HG02642 (cell line): ENCODE measurements around the gene PRRT1B.
"Not testable (repeated sequence)": the region's sequence is repeated elsewhere in the genome, so short reads cannot be mapped to it uniquely, and the experiment has no call there.

Source experiments
- ATAC-seq: cut with Tn5 transposase; IDR thresholded peaks from one replicate; pipeline ENCODE4 v1.9.1; 2021; ENCODE audit warnings: mild to moderate bottlenecking; ENCODE audit not compliant: unreplicated experiment, poor library complexity

PRRT1B gene

GRCh38 chr9:131545003-131545785, at the start of gene PRRT1B:
Gene PRRT1B, plus strand, starts transcription at chr9:131545523. Its CDS starts 93 bp downstream, at chr9:131545616.
- ATAC-seq = no peak

DNA sequence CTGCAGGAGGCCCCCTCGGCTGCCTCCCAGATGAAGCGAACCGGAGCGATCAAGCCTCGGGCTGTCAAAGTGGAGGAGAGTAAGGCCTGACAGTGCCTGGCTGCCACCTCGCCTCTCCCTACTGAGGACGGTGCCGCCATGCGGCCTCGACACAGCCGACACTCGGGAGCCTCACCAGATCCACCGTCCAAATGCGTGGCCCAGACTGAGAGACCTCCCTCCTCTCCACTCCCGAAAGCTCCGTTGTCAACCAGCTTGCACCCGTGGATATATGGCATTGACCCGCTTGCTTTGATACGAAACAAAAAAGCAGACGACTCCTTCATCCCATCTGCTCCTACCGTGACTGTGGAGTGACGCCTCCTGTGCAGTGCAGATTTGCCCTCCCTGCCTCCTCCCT, 49.5 kb upstream of the PRRT1B start:
- ATAC-seq = no peak

DNA sequence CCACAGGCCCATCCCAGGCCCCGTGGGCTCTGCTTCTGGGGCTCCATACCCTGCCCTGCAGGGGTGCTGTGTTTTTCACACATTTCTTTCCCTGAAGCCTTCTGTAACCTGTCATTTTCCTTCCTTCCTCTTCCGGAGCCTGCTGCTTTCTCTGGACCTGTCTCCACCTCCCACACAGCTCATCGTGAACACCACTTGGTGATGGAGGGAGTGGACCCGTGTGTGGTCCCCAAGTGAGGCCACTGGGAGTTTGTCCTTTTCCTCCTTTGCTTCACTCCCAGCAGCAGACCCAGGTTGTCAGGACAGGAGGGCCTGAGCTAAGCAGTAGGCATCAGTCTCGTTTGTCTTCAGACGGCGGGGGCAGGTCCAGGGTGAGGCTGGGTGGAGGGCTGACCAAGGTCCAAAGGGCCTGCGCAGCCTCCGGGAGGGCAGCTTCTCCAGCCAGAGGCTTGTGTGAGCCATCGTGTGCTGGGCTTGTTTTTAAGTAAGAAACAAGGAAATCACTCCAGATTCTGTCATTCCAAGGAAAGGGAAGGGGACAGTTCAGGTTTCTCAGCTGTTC, 48.4 kb upstream of the PRRT1B start:
- ATAC-seq = no peak

DNA sequence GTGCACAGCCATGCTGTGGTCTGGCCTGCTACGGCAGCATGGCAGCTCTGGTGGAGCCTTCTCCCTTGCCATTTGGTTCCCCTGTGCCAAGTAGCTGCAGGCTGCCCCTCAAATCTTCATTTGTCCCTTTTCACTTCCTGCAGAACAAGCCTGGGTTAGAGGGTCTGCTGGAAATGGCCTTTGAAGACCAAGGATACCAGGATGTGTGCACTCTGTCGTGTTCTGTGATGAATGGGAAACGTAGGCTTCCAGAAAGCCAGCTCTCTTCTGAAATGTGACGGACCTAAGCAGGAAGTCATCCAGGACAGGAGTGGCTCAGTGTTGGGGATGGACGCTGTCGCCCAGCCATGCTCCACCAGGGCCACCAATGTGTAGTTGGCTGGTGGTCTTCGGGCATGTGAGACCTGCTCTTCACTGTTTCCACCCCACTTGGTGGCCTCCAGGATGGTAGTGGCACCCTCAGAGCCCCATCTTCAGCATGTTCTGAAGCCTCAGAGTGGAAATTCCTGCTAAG, 46.0 kb upstream of the PRRT1B start:
- no peak for ATAC-seq

DNA sequence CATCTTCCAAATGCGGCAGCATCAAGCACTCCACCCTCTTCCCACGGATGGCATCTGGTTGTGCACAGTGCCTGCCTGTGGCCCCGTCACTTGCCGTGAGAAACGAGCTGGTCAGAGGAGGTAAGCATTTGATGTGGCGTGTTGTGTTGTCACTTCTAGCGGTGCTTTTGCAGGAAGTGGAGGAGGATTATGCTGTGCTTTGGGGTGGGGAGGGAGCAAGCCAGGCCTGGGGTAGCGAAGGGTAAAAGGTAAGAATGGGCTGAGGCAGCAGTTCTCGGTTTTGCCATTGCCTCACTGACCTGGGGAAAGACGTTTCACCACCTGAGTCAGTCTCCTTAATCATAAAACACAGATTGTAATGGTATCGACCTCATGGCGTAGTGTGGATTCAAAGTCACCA, 44.9 kb upstream of the PRRT1B start:
- no peak for ATAC-seq

- ATAC-seq = no peak
Measured at GRCh38 chr9:131500939-131501541, 44.3 kb upstream of the PRRT1B start.

DNA sequence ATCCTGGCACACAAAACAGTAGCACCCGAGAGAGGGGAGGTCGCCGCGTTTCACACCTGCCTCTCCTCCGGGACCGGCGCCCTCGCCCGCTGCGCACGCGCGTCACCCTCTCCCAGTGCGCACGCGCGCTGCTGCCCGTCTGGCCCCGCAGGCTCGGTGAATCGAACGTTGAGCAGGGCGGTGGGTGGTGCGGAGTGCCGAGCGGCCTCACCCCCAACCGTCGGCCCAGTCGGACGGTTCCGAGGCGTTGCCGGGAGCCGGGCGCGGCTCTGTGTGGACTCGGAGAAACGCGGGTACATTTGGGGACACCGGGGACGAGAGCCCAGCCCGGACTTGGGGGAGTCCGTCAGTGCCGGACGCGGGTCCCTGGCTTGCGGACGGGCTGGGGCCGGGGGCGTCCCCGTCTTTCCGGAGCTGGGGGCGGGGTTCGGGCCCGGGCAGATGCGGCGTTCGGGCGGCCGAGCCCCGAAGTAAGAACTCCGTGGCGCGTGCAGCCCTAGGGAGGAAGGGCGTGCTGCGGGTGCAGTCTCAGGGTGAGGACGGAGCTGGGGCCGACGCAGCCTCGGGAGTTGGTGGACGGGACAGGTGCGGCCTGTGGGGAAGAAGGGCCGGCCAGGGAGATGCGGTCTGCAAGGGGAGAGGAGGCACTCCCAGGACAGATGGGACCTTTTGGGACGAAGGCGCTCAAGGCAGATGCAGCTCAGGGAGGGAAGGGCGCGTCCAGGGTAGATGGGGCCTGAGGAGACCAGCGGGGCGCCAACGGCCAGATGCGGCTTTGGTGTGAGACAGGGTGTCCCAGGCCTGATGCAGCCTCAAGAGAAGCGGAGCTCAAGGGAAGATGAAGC, 42.3 kb upstream of the PRRT1B start, which contains the start of gene POMT1:
Gene POMT1 (plus strand): TSS at position 138 of the 845 bp plus-strand sequence. CDS start 1,301 bp downstream, outside the sequence.
- peak; percentile 88 for ATAC-seq

GRCh38 chr9:131503626-131504465, 41.5 kb upstream of the PRRT1B start:
- ATAC-seq = peak; percentile 1

GRCh38 chr9:131505012-131505411, 40.3 kb upstream of the PRRT1B start:
- ATAC-seq = no peak

- ATAC-seq = no peak
Measured at GRCh38 chr9:131511416-131511815, 33.9 kb upstream of the PRRT1B start.

- ATAC-seq = no peak
Measured at GRCh38 chr9:131511880-131512279, 33.4 kb upstream of the PRRT1B start.

GRCh38 chr9:131513177-131513576, 32.1 kb upstream of the PRRT1B start:
- no peak for ATAC-seq

DNA sequence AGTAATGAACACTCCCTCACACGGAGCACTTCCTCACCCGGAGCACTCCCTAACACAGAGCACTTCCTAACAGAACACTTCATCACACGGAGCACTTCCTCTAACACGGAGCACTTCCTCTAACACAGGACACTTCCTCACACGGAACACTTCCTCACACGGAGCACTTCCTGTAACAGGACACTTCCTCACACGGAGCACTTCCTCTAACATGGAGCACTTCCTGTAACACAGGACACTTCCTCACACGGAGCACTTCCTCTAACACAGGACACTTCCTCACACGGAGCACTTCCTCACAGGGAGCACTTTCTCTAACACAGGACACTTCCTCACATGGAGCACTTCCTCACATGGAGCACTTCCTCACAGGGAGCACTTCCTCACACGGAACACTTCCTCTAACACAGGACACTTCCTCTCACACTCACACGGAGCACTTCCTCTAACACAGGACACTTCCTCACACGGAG, 29.7 kb upstream of the PRRT1B start:
- not testable (repeated sequence) for ATAC-seq

GRCh38 chr9:131516100-131516499, 29.2 kb upstream of the PRRT1B start:
- ATAC-seq = no peak

DNA sequence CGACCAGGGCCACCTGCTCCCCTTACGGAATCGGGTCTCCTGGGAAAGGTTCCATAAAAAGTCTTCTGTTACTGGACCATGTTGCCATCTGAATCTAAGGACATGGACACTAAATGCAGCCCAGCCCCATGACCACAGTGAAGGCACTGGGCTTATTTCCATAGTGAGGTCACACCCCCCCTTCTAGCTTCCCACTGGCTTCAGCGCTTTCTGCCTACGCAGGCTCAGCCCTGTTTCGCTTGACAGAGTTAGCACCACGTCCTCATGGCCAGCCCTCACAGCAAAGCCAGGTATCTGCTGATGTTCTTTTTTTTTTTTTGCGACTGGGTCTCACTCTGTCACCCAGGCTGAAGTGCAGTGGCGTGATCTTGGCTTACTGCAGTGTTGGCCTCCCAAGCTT, 28.4 kb upstream of the PRRT1B start:
- no peak for ATAC-seq

- no peak for ATAC-seq
Measured at GRCh38 chr9:131517761-131518190, 27.5 kb upstream of the PRRT1B start.

DNA sequence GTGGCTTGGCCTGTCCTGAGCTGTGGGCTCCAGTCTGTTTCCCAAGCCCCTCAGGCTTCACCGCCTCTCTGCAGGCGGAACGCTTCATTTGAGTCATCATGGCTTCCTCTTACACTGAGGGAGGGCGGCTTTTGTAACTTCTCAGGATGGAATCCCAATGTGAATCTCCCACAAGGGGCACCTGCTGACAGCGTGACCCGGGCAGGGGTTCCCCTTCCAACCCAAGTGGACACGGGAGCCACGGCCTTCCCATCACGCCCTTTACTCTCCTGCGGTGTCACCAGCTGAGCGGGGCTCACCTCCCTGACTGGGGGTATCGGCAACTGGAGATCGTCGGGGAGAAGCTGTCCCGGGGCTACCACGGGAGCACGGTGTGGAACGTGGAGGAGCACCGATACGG, 26.8 kb upstream of the PRRT1B start:
- no peak for ATAC-seq

- no peak for ATAC-seq
Measured at GRCh38 chr9:131520503-131520902, 24.8 kb upstream of the PRRT1B start.

DNA sequence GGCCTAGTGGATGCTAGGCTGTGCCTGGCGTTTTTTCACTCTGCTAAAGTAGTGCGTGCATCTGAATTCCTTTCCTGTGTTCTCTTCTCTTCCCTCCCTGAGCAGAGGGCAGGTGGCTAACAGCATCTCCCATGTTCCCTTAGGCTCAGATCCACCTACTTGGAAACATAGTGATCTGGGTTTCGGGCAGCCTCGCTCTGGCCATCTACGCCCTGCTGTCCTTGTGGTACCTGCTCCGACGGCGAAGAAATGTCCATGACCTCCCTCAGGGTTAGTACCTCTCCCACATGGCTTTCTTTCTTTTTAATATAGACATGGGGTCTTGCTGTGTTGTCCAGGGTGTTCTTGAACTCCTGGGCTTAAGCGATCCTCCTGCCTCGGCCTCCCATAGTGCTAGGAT, 24.1 kb upstream of the PRRT1B start:
- no peak for ATAC-seq
